GM19193 (cell line): ENCODE measurements around the gene BIRC2.

Experiments used
- POLR2A ChIP-seq: IDR thresholded peaks from 4 replicates; pipeline ENCODE4 v1.6.1; 2011; ENCODE audit not compliant: insufficient read depth, insufficient read length; ENCODE audit errors: extremely low read depth

BIRC2 gene

DNA sequence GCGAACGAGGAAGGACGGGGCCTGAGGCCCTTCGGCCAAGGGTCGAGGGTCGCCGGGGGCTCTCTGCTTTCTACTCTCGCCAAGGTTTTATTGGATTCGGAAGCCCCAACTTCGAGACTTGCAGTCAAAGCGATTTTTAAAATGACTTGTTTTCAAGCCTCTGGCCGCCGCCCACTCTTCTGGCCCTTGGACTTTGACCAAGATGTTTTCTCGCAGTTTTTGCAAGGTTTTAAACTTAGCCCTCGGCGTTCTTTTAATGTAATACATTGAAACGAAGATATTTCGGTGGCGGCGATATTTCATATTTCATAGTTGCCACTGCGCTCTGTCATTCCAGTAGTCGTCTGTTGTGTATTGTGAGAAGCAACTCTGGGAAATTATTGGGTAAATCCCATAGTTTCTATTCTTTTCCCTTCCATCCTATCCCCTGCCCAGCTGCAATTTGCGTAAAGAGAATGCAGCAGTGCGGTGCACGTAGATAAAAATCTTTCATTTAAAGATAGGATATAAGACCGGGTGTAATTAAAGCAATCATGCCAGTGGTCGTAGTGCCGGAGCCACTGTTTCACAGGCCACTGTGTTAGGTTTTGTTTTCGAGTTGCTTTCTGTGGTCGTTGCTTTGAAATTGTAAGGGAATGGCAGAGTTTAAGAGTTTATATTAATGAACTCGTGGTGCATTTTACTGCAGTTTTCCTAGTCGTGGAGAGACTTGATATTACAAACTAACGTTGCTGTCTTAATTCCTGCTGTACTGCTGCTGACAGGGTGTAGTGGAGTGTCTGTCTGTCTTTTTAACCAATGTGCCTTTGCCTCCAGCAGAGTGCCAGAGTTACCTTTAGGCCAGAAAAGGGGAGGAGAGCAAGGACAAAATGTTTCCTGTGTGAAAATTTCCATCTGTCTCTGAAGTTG, 702 bp downstream of the BIRC2 start:
- no peak for TF ChIP-seq POLR2A

DNA sequence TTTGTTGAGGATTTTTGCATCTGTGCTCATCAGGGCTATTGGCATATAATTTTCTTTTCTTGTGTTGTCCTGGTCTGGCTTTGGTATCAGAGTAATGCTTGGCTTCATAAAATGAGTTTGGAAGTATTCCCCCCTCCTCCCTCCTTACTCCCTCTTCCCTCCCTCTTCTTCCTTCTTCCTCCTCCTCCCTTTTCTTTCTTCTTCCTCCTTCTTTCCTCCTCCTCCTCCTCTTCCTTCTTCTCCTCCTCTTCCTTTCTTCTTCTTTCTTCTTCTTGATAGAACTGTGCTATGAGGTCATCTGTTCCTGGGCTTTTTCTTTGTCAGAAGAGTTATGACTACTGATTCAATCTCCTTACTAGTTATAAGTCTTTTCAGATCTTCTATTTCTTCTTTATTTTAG, 10.1 kb downstream of the BIRC2 start:
- TF ChIP-seq POLR2A, result no peak

DNA sequence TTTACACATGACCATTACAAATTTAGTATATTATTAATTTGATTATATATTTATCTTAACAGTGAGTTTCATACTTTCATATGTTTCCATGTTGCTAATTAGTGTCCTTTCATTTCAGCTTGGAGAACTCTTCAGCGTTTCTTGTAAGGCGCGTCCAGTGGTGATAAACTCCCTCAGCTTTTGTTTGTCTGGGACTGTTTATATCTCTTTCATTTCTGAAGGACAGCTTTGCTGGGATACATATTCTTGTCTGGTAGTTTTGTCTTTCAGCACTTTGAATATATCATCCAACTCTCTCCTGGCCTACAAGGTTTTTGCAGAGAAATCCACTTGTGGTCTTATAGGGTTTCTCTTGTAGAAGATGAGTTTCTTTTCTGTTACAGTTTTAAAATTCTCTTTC, 12.4 kb downstream of the BIRC2 start:
- TF ChIP-seq POLR2A, result no peak

DNA sequence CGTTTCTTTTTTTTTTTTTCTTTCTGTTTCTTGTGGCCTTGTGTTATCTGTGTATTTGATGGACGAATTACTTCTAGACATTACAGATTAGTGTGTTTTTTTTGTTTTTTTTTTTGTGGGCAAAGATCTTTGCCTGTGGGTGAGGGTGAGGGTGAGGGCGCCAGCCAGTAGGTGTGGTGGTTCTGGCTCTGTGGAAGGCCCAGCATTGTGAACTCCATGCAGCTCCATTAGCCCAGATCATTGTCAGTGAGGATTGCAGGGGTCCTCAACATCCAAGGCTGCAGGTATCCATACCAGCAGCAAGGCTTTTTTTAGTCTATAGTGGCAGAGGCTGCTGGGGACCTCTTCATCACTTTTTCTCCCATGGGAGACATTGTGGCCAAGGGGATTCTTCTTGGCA, 13.7 kb downstream of the BIRC2 start:
- TF ChIP-seq POLR2A, result no peak

DNA sequence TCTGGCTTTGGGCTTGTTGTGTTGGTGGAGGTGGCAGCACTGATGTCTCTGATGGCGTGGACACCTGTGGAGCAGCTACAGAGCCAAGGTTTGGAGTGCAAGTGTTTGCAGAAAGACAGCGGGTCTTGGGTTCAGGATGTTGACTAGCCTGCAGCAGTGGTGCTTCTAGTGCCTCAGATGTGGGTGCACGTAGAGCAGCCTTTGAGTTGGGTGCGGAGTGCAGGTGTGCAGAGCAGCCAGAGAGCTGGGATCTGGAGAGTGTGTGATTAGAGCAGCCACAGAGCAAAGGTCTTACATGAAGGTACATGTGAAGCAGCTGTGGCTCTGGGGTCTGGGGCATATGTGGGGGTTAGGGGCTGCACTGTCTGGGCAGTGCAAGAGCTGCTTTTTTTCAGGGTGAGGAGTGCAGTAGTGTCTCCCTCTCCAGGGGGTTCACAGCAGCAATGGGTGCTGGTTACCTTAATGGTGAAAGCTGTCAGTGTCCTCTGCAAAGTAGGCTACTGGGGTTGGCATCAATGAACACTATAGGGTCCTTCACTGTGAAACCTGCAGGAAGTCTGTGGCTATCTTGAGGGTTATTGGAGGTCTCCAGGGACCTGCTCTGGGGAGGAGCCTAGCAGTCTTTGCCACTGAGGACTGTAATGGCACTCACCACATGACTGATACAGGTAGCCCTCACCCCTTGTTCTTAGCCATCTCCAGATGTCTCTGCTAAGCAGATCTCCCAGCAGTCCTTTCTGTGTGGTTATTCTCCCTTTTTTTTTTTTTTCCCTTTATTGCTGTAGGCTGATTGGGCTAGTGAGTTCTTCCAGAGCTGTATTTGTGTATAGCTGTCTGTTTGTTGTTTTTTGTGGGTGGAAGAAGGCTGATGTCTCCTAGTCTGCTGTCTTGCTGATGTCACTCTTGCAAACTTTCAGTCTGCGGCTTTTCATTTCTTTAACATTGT, 14.3 kb downstream of the BIRC2 start:
- TF ChIP-seq POLR2A, result no peak

DNA sequence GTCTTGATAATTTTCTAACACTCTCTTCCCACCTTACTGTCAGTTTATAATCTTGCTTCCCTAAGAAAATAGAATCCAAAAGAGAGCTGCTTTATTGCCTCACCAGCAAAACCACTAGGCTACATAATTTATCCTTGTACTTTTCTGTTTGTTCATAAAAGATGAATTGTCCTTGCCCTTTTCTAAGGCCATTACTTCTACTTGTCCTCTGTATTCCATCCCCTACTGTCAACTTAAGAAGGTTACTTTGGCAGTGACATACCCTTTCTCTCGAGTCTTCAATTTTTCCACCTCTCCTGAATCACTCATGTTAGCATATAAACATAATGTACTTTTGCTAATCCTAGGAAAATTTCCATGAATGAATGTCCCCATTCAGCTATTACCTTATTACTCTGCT, 18.0 kb downstream of the BIRC2 start:
- TF ChIP-seq POLR2A, result no peak

DNA sequence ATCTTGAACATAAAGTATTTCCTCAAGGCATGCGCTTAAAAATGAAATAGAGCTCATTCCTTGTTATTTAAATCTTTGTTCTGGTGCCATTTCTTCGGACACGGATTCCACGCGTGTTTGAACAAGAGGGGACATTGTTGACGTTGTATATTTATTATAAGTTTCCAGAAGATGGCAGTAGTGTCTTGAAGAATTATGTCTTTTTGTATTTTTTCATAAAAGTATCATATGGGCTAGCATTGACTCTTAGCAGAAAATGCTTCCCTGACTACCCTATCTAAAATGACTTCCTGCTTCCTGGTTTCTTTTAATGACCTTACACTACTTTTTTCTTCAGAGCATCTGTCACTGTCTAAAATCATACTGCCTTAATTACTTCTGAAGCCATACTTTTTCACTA, 20.4 kb downstream of the BIRC2 start:
- TF ChIP-seq POLR2A, result no peak

DNA sequence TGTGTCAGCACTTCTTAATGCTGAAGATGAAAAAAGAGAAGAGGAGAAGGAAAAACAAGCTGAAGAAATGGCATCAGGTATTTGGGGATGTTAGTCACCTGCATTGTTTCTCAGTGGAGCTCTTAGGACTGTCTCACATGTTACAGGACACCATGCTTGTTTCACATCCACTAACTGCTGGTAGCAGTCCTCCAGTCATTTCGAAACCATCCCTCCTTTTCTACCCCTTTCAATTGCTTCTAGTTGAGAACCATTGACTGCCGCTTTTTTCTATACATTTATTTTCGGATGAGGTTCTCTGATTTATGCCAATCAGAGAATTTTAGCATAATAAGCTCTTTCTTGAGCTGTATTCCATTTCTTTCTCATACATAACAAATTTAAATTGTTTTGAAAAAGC, 21.5 kb downstream of the BIRC2 start:
- no peak for TF ChIP-seq POLR2A

DNA sequence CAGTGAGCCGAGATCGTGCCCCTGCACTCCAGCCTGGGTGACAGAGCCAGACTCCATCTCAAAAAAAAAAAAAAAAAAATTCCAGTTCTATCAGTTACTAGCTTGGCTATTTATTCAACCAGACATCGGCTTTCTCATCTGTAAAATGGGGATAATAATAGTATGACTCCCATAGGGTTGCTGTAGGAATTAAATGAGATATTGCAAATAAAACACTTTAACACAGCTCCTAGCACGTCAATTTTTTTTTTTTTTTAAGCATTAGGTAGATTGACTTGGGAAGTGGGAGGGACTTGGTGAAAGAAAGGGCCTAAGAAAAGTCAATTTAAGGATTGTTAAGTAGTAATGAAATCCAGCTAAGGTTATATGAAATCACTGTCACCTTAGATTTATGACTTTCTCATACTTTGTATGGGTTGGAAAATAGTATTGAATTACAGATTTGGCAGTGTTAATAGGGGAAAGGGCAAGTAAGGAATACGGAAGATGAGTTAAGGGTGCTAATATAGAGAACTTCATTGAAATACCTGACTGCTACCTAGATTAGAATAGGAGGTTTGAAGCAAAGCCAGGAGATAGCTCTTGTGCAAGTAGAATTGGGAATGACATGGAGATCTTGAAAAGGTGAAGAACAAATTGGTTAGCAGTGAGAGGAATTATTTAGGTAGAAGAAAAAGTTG, 28.8 kb downstream of the BIRC2 start:
- no peak for TF ChIP-seq POLR2A

DNA sequence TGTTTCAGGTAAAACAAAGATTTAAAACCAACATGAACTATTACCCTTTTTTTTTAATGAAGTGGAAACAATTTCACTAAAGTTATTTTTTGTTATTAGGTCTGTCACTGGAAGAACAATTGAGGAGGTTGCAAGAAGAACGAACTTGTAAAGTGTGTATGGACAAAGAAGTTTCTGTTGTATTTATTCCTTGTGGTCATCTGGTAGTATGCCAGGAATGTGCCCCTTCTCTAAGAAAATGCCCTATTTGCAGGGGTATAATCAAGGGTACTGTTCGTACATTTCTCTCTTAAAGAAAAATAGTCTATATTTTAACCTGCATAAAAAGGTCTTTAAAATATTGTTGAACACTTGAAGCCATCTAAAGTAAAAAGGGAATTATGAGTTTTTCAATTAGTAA, 30.9 kb downstream of the BIRC2 start:
- no peak for TF ChIP-seq POLR2A

DNA sequence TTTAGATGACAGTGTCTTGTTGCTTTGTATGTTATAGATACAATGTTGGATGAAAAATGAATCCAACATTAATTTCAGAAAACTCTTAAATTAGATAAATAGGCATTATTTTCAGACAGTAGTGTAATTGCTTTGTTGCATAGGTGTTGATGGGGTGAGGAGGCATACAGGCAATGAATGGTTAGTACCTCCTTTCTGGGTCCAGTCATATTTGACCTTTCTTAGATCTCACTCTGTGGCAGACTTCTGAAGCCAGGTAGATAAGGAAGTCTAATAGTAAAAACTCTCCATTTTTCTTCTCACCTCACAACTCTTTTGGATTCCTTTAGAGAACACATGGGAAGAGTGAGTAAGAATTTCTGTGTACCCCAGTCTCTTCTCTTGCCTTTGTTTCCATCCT, 31.8 kb downstream of the BIRC2 start:
- TF ChIP-seq POLR2A, result no peak

DNA sequence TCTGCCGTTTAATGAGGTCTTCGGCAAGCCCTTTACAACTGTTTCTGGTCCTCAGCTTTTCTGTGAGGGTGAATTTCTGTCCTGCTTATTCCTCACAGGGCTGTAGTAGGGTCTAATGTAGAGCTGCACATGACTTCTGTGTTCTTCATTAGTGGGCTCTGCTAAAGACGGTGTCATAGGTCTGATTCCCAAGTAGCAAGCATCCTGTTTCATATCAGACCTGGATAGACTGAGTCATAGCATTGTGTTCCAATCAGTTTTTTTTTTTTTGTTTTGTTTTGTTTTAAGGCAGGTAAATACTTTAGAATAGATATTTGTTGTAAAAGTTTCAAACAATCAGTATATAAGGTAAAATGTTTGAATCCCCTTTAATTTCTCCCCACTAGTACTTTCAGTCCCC, 35.4 kb downstream of the BIRC2 start:
- no peak for TF ChIP-seq POLR2A

DNA sequence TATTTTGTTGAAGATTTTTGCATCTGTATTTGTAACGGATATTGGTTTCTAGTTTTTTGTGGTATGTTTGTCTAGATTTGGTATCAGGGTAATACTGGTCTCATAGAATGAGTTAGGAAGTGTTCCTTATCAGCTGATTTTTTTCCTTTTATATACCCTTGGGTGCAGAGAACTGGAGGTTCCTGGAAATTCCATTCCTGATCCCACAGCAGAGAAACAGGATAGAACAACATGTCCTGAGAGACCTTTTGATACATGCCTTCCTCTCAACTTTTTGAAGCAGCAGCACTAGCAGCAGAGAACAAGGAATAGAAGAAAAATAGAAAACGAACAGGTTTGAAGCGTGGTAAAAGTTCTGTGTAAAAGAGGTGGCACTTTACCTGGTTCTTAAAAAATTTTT, 36.8 kb downstream of the BIRC2 start:
- no peak for TF ChIP-seq POLR2A

DNA sequence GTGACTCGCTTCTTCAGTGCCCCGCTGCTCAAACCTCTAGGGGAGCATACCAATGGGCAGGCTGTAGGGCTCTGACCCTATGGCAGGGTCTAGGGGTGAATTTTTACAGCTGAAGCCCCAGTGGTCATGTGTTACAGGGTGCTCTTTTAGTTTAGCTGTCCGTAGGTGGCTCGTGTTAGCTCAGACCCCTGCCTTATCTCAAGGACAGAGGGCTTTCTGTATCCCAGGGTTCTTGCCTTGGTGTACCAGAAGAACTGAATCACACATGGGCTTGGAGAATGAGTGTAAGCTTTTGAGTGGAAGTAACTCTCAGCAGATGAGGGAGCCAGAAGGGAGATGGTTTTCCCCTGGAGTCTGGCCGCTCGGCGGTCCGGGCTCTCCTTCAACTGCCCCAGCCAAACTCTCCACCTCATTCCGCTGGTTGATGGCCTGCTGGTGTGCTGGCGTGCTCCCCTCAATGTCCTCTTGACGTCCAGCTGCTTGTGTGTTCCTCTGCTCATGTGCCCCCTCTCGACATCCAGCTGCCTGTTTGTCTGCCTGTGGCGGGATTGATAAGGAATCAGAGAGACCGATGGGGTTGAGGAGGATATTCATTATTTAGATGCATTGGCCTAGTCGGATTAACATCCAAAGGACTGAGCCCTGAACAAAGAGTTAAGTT, 37.5 kb downstream of the BIRC2 start:
- no peak for TF ChIP-seq POLR2A
